Measurements from ENCODE around the gene SLC27A1.
"Not testable (repeated sequence)": the region's sequence is repeated elsewhere in the genome, so short reads cannot be mapped to it uniquely, and the experiment has no call there.

Gene SLC27A1

GRCh38 chr19:17456127-17456526 is 14.2 kb upstream of the SLC27A1 start:
- no peak for DNase-seq (ENCODE audit: low read depth in 2 of 2)

DNA sequence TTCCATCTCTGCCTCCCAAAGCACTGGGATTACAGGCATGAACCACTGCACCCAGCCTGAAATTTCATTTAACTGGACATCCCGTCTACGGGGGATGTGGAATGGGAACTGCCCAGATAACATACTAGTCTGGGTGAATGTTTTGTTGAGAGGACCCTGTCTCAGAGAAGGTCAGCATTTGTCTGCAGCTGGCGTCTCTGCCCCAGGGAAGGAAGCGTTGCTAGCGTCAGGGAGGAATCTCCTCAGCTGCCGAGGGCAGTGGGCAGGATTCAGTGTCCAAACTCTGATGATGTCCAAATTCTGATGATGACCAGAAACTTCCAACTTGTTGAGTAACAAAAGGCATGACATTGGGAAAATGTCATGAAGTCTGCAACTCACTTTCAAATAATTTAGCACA is 12.7 kb upstream of the SLC27A1 start:
- no peak for DNase-seq (ENCODE audit: low read depth in 2 of 2)

DNA sequence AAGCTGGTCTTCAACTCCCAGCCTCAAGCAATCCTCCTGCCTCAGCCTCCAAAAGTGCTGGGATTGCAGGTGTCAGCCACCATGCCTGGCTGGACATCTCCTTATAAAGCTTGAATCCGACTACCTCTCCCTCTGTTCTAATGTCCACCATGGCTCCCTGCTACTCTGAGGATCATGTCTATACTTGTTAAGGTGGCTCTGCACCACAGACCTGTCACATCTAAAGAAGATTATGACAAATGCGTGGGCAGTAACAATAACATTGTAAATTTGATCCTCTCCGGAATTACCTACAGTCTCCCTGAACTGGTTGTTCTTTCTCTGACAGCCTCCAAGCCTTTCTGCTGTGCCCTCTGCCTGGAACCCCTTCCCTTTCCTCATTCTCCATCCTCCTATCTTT is 11.4 kb upstream of the SLC27A1 start:
- no peak for DNase-seq (ENCODE audit: low read depth in 2 of 2)

DNA sequence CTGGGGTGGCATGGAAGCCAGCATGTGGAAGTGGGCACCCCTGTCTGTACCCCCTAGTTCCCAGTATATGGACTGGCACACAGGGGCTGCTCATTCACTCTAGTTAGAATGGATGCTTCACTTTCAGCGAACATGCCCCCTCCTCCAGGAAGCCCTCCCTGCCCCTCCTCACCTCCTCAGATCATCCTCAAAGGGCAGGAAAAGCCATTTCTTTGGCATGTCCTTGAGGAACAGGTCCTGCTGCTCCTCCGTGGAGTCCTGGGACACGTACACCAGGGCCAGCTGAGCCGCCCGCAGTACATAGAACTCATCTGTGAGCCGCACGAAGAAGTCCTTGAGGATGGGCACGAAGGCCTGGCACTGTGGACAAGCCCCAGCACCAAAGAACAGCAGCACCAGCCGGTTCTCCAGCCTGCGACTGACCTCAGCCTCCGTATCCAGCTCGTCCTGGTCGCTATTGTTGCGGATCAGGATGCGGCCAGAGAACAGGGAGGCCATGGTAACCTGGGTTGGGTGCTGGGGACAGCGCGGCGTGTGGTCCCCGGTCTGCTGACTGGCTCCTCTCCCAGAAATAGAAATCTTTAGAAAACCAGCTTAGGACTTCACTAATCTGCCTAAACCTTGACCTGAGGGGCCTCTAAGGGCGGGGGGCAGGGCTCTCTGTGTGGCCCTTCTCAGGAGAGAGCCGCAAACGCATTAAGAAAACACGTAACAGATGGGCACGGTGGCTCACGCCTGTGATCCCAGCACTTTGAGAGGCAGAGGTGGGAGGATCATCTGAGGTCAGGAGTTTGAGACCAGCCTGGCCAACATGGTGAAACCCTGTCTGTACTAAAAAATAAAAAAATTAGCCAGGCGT is 9.7 kb upstream of the SLC27A1 start, which contains the start of gene NXNL1:
Gene NXNL1 (minus strand): TSS at position 555 of the 859 bp plus-strand sequence. CDS start 57 bp downstream, at position 498.
- DNase-seq (ENCODE audit: low read depth in 2 of 2): no peak

- DNase-seq (ENCODE audit: low read depth in 2 of 2): no peak
These were observed 3.9 kb upstream of the SLC27A1 start for GRCh38 chr19:17466487-17466850.

DNA sequence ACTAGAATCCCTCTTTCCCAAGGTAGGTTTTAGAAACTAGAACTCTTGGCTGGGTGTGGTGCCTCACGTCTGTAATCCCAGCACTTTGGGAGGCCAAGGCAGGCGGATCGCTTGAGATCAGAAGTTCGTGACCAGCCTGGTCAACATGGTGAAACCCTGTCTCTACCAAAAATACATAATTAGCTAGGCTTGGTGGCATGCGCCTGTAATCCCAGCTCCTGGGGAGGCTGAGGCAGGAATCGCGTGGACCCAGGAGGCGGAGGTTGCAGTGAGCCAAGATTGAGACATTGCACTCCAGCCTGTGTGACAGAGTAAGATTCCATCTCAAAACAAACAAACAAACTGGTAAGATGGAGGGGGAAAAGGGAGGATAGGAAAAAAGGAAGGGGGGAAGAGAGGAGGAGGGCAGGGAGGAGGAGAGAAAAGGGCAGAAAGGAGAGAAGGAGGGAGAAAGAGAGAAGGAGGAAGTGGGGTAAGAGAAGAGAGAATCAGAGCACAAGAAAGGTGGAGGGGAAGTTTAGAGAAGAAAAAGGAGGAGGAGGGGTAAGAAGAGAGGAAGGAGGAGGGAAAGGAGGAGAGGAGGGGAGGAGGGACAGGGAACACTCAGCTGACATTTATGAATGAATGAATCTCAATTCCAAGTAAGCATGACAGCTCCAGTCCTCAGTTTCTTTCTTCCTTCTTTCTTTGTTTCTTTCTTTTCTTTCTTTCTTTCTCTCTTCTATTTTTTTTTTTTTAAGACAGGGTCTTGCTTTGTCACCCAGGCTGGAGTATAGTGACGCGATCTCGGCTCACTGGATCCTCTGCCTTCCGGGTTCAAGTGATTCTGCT is 2.6 kb upstream of the SLC27A1 start:
- DNase-seq (ENCODE audit: low read depth in 2 of 2): no peak

DNA sequence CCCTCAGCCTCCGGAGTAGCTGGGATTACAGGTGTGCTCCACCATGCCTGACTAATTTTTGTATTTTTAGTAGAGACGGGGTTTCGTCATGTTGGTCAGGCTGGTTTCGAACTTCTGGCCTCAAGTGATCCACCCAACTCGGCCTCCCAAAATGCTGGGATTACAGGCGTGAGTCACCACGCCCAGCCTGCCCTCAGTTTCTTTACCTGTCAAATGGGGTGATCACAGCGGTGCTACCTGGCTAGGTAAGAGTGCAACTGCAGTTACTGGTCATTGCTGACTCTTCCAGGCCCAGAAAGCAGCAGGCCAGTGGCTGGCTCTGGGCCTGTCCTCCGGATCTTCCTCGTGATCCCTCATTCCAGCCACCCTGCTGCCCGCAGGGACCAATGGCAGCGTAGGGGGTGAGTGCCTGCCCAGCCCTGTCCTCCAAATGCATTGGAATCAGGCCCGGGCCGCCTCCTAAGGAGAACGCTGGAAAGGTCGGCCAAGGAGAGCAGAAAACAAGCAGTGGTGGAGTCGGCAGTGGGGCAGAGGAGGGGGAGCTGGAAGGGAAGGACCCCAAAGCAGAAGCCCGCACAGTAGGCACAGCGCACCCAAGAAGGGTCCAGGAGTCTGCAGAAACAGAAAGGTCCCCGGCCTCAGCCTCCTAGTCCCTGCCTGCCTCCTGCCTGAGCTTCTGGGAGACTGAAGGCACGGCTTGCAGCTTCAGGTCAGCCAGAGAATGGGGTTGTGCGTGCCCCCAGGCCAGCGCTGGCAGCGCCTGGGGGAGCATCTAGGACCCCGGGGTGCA is 1.8 kb upstream of the SLC27A1 start:
- no peak for DNase-seq (ENCODE audit: low read depth in 2 of 2)

DNA sequence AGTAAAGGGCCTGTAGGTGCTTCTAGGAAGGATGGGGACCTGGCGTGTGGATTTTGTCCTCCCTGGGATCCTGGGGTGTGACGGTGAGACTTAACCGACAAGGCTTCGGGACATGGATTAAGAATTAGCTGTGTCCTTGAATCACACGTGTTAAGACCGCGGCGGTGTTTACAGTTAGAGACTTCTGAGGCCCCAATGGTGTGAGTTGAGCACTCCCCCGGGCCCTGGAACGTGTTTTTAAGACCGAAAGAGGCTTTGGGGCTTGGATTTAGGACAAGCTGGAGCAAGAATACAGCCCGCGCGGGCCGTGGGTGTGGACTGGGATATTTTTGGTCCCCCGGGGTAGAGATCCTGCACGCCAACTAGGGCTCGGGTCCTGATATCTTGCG is 1.2 kb upstream of the SLC27A1 start:
- no peak for DNase-seq (ENCODE audit: low read depth in 2 of 2)

- DNase-seq (ENCODE audit: low read depth in 2 of 2): peak; percentile 87 to 93
These were observed 750 bp upstream of the SLC27A1 start for GRCh38 chr19:17469481-17470067.

GRCh38 chr19:17471410-17472125 is 1.2 kb downstream of the SLC27A1 start:
- DNase-seq (ENCODE audit: low read depth in 2 of 2): no peak

DNA sequence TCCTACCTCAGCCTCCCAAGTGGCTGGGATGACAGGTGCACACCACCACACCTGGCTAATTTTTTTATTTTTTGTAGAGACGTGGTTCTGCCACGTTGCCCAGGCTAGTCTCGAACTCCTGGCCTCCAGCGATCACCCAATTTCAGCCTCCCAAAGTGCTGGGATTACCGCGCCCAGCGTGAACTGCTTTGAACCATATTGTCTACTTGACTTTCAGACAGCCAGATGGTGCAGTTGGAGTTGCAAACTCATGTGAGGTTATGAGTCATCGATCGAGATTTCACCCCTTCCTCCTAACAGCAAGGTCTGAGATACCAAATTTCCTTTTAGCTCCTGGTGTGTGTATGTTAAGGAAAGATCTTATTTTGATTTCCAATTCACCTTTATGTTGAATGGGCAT is 2.7 kb downstream of the SLC27A1 start:
- no peak for DNase-seq (ENCODE audit: low read depth in 2 of 2)

- DNase-seq (ENCODE audit: low read depth in 2 of 2): not testable (repeated sequence)
These were observed 4.8 kb downstream of the SLC27A1 start for GRCh38 chr19:17475011-17475540.

DNA sequence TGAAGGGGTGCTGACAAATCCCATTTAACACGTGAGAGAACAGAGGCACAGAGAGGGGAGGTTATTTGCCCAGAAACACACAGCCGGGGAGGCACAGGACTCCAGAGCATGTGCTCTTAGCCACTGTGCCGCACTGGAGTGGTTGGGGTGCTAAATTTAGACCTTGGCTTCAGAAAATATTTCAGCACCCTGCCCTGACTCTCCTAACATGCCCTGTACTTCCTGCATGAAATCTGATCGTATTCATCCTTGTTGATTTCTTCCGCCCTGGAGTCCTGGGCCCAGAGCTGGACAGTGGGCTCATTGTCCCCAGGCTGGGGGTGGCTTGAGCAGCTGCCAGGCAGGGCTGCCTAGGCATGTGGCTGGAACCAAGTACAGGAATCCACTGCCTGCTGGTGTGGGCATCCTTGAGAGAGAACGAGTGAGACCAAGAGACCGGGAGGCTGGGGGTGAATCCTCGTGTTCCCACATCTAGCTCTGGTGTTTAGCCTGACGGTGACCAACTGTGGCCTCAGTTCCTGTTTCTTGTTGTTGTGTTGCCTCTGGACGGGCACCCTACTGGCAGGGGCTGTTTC is 5.3 kb downstream of the SLC27A1 start:
- no peak for DNase-seq (ENCODE audit: low read depth in 2 of 2)

- DNase-seq (ENCODE audit: low read depth in 2 of 2): no peak
These were observed 9.0 kb downstream of the SLC27A1 start for GRCh38 chr19:17479325-17479791.

DNA sequence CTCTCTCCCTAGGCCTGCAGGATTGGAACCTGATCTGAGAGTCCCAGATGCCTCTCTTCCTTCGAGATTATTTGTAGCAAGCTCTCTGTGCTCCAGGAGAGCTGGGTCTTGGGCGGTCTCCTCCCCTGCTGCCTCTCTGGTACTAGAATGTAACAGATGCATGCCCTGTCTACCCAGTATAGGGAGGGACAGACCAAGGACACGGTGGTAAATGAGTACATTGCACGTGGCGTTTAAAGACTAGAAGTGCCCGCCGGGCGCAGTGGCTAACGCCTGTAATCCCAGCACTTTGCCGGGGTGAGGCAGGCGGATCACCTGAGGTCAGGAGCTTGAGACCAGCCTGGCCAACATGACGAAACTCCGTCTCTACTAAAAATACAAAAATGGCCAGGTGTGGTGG is 11.7 kb downstream of the SLC27A1 start:
- DNase-seq (ENCODE audit: low read depth in 2 of 2): no peak

DNA sequence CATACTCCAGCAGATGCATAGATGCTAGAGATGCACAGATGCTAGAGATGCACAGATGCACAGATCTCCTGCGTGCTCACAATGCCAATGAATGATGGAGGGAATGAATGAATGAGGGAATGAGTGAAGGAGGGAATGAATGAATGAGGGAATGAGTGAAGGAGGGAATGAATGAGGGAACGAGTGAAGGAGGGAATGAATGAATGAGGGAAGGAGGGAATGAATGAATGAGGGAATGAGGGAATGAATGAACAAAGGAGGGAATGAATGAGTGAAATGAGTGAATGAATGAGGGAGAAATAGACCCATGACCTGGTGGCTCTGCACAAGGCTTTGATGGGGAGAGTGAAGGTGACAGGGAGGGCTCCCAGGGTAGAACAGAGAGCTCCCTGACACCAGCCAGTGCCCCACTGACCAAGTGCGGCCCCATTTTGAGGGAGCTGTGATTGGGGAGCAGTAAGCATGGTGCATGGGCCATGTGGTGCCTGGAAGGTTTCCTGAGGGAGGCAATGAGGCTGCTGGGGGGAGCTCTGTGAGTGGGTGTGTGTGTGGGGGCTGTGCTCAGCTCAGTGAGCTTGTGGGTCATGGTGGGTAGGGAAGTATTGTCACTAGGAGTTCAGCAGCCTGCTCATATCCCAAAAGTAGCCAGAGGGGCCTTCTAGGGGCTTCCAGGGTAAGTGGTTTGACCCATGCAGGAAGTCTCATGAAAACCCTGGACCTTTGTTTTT is 12.7 kb downstream of the SLC27A1 start:
- no peak for DNase-seq (ENCODE audit: low read depth in 2 of 2)

DNA sequence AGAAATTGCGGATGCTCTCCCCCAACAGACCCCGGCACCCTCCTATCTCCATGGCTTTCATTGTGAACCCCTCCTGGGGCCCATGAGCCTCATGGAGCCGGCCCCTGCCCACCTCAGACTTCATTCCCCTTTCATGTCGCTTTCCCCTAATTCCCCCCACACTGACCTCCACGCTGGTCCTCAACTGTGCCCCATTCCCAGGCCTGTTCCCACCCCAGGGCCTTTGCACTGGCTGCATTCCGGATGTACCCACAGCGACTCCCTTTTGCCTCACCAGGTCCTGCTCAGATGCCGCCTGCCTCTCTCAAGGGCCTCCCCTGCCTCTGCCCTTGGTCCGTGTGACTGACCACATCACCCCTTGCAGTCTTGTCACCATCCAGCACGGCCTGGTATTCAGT is 13.3 kb downstream of the SLC27A1 start:
- no peak for DNase-seq (ENCODE audit: low read depth in 2 of 2)

- no peak for DNase-seq (ENCODE audit: low read depth in 2 of 2)
These were observed 14.3 kb downstream of the SLC27A1 start for GRCh38 chr19:17484520-17485185.
